HepG2 (cell line): ENCODE measurements around the gene TANGO2. TPM values are rescaled to one million over a fixed set of nuclear protein-coding genes. Genes with fewer than 3 reads are reported as not detected.

ENCODE experiments used
- ATAC-seq: fragments of 200-7000 bp; cut with Tn5 transposase; 3 replicates; pipeline ENCODE4 v1.9.1; 2020; ENCODE audit warnings: mild to moderate bottlenecking, moderate library complexity
- BruUV-seq: library from RNA; stranded (reverse); fragments of 400-500 nt; replicated peaks from 2 replicates; lab custom pipeline; 2021; lab: Mats Ljungman, UMichigan
- CTCF ChIA-PET: fragments of 300-600 bp; formaldehyde crosslinking; extraction: SDS; loops from one replicate; lab custom pipeline; 2021; ENCODE audit warnings: low total read pairs, inconsistent platforms, low intra/inter-chr PET ratio; lab: Yijun Ruan, JAX
- POLR2A ChIA-PET: fragments of 350-600 bp; sonication (Branson Sonifier 250); formaldehyde crosslinking; loops from one replicate; lab custom pipeline; 2020; ENCODE audit warnings: antibody characterized with exemption, inconsistent platforms; lab: Yijun Ruan, JAX
- DNase-seq: peaks from one replicate; pipeline ENCODE4 v3.0.0-alpha.2; 2015; ENCODE audit warnings: low spot score
- FAIRE-seq: peaks from 3 replicates; lab custom pipeline; 2011; peaks lifted over from hg19 to GRCh38; lab: Jason Lieb, UNC
- H2AFZ ChIP-seq: one replicate; pipeline ENCODE4 v1.6.1; 2011; ENCODE audit warnings: low read length, inconsistent platforms
- H3K27ac ChIP-seq: fragments of 300-600 bp; 3 replicates; pipeline ENCODE4 v1.8.0; 2011; ENCODE audit warnings: mixed run types, mild to moderate bottlenecking, mixed read lengths, low read length, inconsistent platforms; ENCODE audit not compliant: insufficient read depth; ENCODE audit errors: extremely low read length
- H3K27me3 ChIP-seq, 2 experiments: fragments of 200-600 bp in 1 of 2; 2 replicates in 1 of 2; 3 replicates in 1 of 2; pipeline versions ENCODE4 v1.6.0 to v1.8.0; 2011; ENCODE audit warnings: low read length in 2 of 2, mild to moderate bottlenecking in 2 of 2, moderate library complexity in 2 of 2, inconsistent platforms in 1 of 2; ENCODE audit not compliant: insufficient read depth in 2 of 2, control insufficient read depth in 1 of 2
- H3K36me3 ChIP-seq, 2 experiments: fragments of 200-600 bp in 1 of 2; replicated peaks in 1 of 2; 2 replicates in 1 of 2; 3 replicates in 1 of 2; pipeline versions ENCODE4 v1.5.1 to v1.8.0; 2011; ENCODE audit warnings: low read length in 2 of 2, inconsistent platforms in 1 of 2; ENCODE audit not compliant: insufficient read depth in 2 of 2, control insufficient read depth in 1 of 2
- H3K4me1 ChIP-seq: 2 replicates; pipeline ENCODE4 v1.5.1; 2012; ENCODE audit warnings: low read length, inconsistent platforms; ENCODE audit not compliant: insufficient read depth
- H3K4me2 ChIP-seq: 2 replicates; pipeline ENCODE4 v1.6.0; 2011; ENCODE audit warnings: low read depth, low read length, inconsistent platforms
- H3K4me3 ChIP-seq, 3 experiments: fragments of 200-600 bp in 1 of 3; sonication (generic), shearing (Covaris generic) in 1 of 3; replicated peaks in 1 of 3; 2 replicates each; pipeline ENCODE4 v1.5.1; 2011 to 2016; ENCODE audit warnings: low read length in 3 of 3, inconsistent platforms in 2 of 3, low read depth in 2 of 3, mild to moderate bottlenecking in 2 of 3, control low read depth in 1 of 3, mixed read lengths in 1 of 3; ENCODE audit not compliant: insufficient read depth in 1 of 3
- H3K79me2 ChIP-seq: one replicate; pipeline ENCODE4 v1.6.1; 2011; ENCODE audit warnings: low read length, inconsistent platforms; ENCODE audit not compliant: insufficient read depth
- H3K9ac ChIP-seq: 2 replicates; pipeline ENCODE4 v1.6.0; 2011; ENCODE audit warnings: mild to moderate bottlenecking, low read depth, low read length, inconsistent platforms; ENCODE audit not compliant: insufficient read depth
- H3K9me3 ChIP-seq: 2 replicates; pipeline ENCODE4 v1.5.1; 2012; ENCODE audit warnings: mild to moderate bottlenecking, low read length
- H4K20me1 ChIP-seq: 2 replicates; pipeline ENCODE4 v1.6.0; 2011; ENCODE audit warnings: inconsistent platforms, mild to moderate bottlenecking, low read length, moderate library complexity; ENCODE audit not compliant: insufficient read depth
- CAMTA2 ChIP-seq: sonication (generic); formaldehyde crosslinking; IDR thresholded peaks from 2 replicates; pipeline ENCODE4 v1.4.0; 2020; ENCODE audit warnings: mild to moderate bottlenecking, missing genetic modification reagents, borderline replicate concordance
- DMAP1 ChIP-seq: IDR thresholded peaks from 2 replicates; pipeline ENCODE4 v1.6.1; 2016
- GLI4 ChIP-seq: sonication (generic); formaldehyde crosslinking; IDR thresholded peaks from 2 replicates; pipeline ENCODE4 v1.5.1; 2020; ENCODE audit warnings: missing genetic modification reagents, mild to moderate bottlenecking, moderate library complexity, borderline replicate concordance
- HOXD1 ChIP-seq: sonication (generic); formaldehyde crosslinking; IDR thresholded peaks from 2 replicates; pipeline ENCODE4 v1.5.0; 2020; ENCODE audit warnings: missing genetic modification reagents
- MBNL3 ChIP-seq: fragments of 250-450 bp; sonication (Bioruptor Pico); conservative IDR thresholded peaks from 2 replicates; pipeline ENCODE4 v1.8.0; 2022; ENCODE audit warnings: mild to moderate bottlenecking, inconsistent platforms
- NKX3-1 ChIP-seq: sonication (generic); formaldehyde crosslinking; IDR thresholded peaks from 2 replicates; pipeline ENCODE4 v1.5.0; 2020; ENCODE audit warnings: missing genetic modification reagents
- SRSF1 ChIP-seq: fragments of 200-400 bp; formaldehyde crosslinking; optimal IDR thresholded peaks from 2 replicates; pipeline ENCODE3; 2017; ENCODE audit warnings: mild to moderate bottlenecking, low read depth, low read length, moderate library complexity
- ZMYM4 ChIP-seq: sonication (generic); formaldehyde crosslinking; IDR thresholded peaks from 2 replicates; pipeline ENCODE4 v1.8.1; 2023; ENCODE audit warnings: mild to moderate bottlenecking, missing genetic modification reagents
- ZNF101 ChIP-seq: sonication (generic); formaldehyde crosslinking; IDR thresholded peaks from 2 replicates; pipeline ENCODE4 v1.4.0; 2020; ENCODE audit warnings: mild to moderate bottlenecking, low read depth, missing genetic modification reagents, borderline replicate concordance
- ZNF121 ChIP-seq: sonication (generic); formaldehyde crosslinking; IDR thresholded peaks from 2 replicates; pipeline ENCODE4 v1.5.0; 2020; ENCODE audit warnings: mild to moderate bottlenecking, missing genetic modification reagents
- ZNF292 ChIP-seq: sonication (generic); formaldehyde crosslinking; IDR thresholded peaks from 2 replicates; pipeline ENCODE4 v1.8.1; 2022; ENCODE audit warnings: mild to moderate bottlenecking, low read depth, missing genetic modification reagents, borderline replicate concordance
- ZNF724P ChIP-seq: sonication (generic); formaldehyde crosslinking; IDR thresholded peaks from 2 replicates; pipeline ENCODE4 v1.8.0; 2022; ENCODE audit warnings: missing genetic modification reagents, borderline replicate concordance
- ZNF788 ChIP-seq: sonication (generic); formaldehyde crosslinking; IDR thresholded peaks from 2 replicates; pipeline ENCODE4 v1.5.0; 2020; ENCODE audit warnings: mild to moderate bottlenecking, missing genetic modification reagents, borderline replicate concordance
- WGBS: methylation state at CpG from one replicate; pipeline ENCODE4 v1.1.6; 2017; ENCODE audit warnings: low lambda C conversion rate; 5-methylcytosine and 5-hydroxymethylcytosine counted together
- in situ Hi-C: cut with HindIII; loops from 2 replicates; pipeline ENCODE4 v1.10.0; 2017; ENCODE audit warnings: low pct_unique_long_range_greater_than_20kb; ENCODE audit not compliant: extremely low pct_ligation_motif_present
- intact Hi-C: fragments of 100-400 bp; cut with micrococcal nuclease; formaldehyde crosslinking; loops from one replicate; pipeline ENCODE4 v1.10.0; 2022; ENCODE audit not compliant: unreplicated experiment
- polyA plus RNA-seq, 8 experiments: library from polyadenylated mRNA; depleted of rRNA in 3 of 8; stranded (reverse) in 7 of 8; unstranded in 1 of 8; fragments of >200 nt; fragmentation: Illumina TruSeq in 4 of 8; extraction: Trizol in 4 of 8; gene quantifications; 2 replicates each; pipeline versions ENCODE4 v1.2.1 to v1.2.3, GENCODE V29; 2011 to 2016; ENCODE audit warnings: low read depth in 4 of 8, missing spikeins in 1 of 8, mixed read lengths in 1 of 8; ENCODE audit not compliant: insufficient read depth in 1 of 8
- total RNA-seq, 5 experiments: library from RNA; depleted of rRNA; stranded (reverse); fragments of >200 nt; fragmentation: Illumina TruSeq; extraction: Trizol; gene quantifications; 2 replicates each; pipeline ENCODE4 v1.2.3, GENCODE V29; 2016; ENCODE audit warnings: low read depth in 1 of 5
- TF ChIP-seq, protein P1 (sequence below): sonication (generic); formaldehyde crosslinking; IDR thresholded peaks from 2 replicates; pipeline ENCODE4 v1.8.1; 2023; ENCODE audit warnings: mild to moderate bottlenecking, inconsistent platforms, moderate library complexity, missing genetic modification reagents, borderline replicate concordance

TANGO2 gene
- total and polyA plus RNA-seq, 2 of the 13 experiments (the other 11 are each of a cell fraction or from before 2014, with no cell fraction given), result 12.9 to 14.8 TPM

DNA sequence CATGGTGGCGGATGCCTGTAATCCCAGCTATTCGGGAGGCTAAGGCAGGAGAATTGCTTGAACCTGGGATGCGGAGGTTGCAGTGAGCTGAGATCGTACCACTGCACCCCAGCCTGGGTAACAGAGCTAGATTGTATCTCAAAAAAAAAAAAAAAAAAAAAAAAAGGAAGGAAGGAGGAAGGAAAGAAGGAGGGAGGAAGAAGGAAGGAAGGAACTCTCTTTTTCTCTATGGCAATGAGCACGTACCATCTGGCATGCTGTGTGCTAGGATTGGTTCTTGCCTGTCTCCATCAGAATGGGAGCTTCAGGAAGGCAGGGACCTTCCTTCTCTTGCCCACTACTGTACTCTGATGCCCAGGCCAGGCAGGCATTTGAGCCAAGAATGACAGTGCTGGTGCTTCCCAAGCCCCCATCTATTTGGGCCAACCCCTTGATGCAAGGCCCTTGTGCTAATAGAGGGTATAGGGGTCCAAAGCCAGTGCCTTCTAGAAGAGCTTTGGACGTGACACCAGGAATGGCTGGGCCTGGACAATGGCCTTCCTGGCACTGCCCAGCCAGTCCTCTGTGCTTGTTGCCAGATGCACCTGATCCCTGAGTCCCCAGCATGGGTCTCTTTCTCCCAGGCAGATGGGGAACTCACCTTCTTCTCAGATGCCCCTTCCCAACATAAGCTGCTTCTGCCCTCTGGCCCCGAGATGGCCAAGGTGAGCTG is 48.6 kb downstream of the TANGO2 start:
- ATAC-seq (0 out of 3 replicates have a peak, but pooled peaks have one; percentile 18), FAIRE-seq (no peak), DNase-seq (no peak)
- in situ Hi-C loops, result no loop called here
- WGBS, result 80% methylated on average over 6 of the region's 7 CpGs
- Histone ChIP-seq H3K4me2 (no peak overlapping the region), H3K4me1 (no peaks in the 10 kb centered on the region), H3K9ac (no peak overlapping the region), H4K20me1 (no peaks in the 10 kb centered on the region), H3K4me3 (no peak overlapping the region), H3K79me2 (no peaks in the 10 kb centered on the region), H3K27ac (no peak overlapping the region)
- ChIA-PET CTCF (no interaction called here), POLR2A (interaction anchor here (0.6 kb wide), 1 partner anchor 13 kb away, joined by 4 read pairs; no protein-coding TSS in a partner anchor)
- BruUV-seq, result no TSS peak
- intact Hi-C loops, result loop anchor here (10.0 kb wide), 1 partner anchor 55 kb away; the partner anchor contains the start of gene ARVCF
- TF ChIP-seq ZNF101 (no peak), HOXD1 (CRISPR knock-in tag) (no peak), MBNL3 (no peak), SRSF1 (no peak), CAMTA2 (CRISPR knock-in tag) (no peak), ZNF292 (CRISPR knock-in tag) (no peak), ZNF724P (no peak), ZNF121 (no peak), GLI4 (CRISPR knock-in tag) (no peak), NKX3-1 (CRISPR knock-in tag) (no peak), ZMYM4 (no peak), DMAP1 (no peak), ZNF788 (CRISPR knock-in tag) (no peak)
- TF ChIP-seq, protein P1, sequence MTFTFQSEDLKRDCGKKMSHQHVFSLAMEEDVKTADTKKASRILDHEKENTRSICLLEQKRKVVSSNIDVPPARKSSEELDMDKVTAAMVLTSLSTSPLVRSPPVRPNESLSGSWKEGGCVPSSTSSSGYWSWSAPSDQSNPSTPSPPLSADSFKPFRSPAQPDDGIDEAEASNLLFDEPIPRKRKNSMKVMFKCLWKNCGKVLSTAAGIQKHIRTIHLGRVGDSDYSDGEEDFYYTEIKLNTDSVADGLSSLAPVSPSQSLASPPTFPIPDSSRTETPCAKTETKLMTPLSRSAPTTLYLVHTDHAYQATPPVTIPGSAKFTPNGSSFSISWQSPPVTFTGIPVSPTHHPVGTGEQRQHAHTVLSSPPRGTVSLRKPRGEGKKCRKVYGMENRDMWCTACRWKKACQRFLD, result no peak
- TF ChIP-seq, all 625 proteins: peak for 0
- no peaks in the 10 kb centered on the region for H3K9me3 ChIP-seq
- H3K27me3 ChIP-seq, result no peaks in the 10 kb centered on the region
- H2AFZ ChIP-seq, result no peak overlapping the region
- H3K36me3 ChIP-seq, result no peaks in the 10 kb centered on the region; a peak in 1 of 5 replicates
